HCT116 (cell line): ENCODE data around the gene MOB3C. TPM values are rescaled to one million over a fixed set of nuclear protein-coding genes. Genes with fewer than 3 reads are reported as not detected.

Source experiments
- ATAC-seq: fragments of 200-7000 bp; cut with Tn5 transposase; 2 replicates; pipeline ENCODE4 v1.9.1; 2020; ENCODE audit warnings: mild to moderate bottlenecking, moderate library complexity
- BruUV-seq: library from RNA; stranded (reverse); fragments of 400-500 nt; replicated peaks from 2 replicates; lab custom pipeline; 2021; lab: Mats Ljungman, UMichigan
- CTCF ChIA-PET: fragments of 300-600 bp; sonication (Branson Sonifier 250); formaldehyde crosslinking; loops from one replicate; lab custom pipeline; 2021; ENCODE audit warnings: antibody characterized with exemption; lab: Charles Lee
- POLR2A ChIA-PET: fragments of 300-600, 350-600 bp; sonication (Branson Sonifier 250); formaldehyde crosslinking; loops from one replicate; lab custom pipeline; 2021; ENCODE audit warnings: antibody characterized with exemption; lab: Charles Lee
- RAD21 ChIA-PET, 2 experiments: fragments of 300-600 bp; sonication (Branson Sonifier 250); formaldehyde crosslinking; loops; one replicate each; lab custom pipeline; 2023; ENCODE audit warnings: low total read pairs in 2 of 2; ENCODE audit not compliant: uncharacterized antibody in 2 of 2, unreplicated experiment in 2 of 2, low non-redundant PET in 1 of 2; lab: Charles Lee
- DNase-seq: peaks from one replicate; pipeline ENCODE4 v3.0.0-alpha.2; 2010; ENCODE audit warnings: low read depth, low spot score
- H2AFZ ChIP-seq: fragments of 200-600 bp; shearing (Covaris generic), sonication (generic); 2 replicates; pipeline ENCODE4 v1.6.1; 2017; ENCODE audit warnings: low read depth, mixed run types, mixed read lengths, antibody characterized with exemption, low read length; ENCODE audit not compliant: poor library complexity, severe bottlenecking
- H3K27ac ChIP-seq: 2 replicates; pipeline ENCODE4 v1.5.1; 2012; ENCODE audit warnings: low read depth, low read length
- H3K27me3 ChIP-seq: fragments of 200-600 bp; sonication (generic); 2 replicates; pipeline ENCODE4 v1.6.1; 2016; ENCODE audit warnings: mixed run types, low read length, mixed read lengths; ENCODE audit not compliant: insufficient read depth
- H3K36me3 ChIP-seq, 2 experiments: fragments of 200-500 bp in 1 of 2; fragments of 200-600 bp in 1 of 2; sonication (Bioruptor generic) in 1 of 2; sonication (generic) in 1 of 2; 2 replicates each; pipeline versions ENCODE4 v1.5.1 to v1.6.1; 2014 to 2016; ENCODE audit warnings: low read length in 2 of 2, inconsistent platforms in 1 of 2, mixed read lengths in 1 of 2, mixed run types in 1 of 2; ENCODE audit not compliant: insufficient read depth in 2 of 2, control insufficient read depth in 1 of 2
- H3K4me1 ChIP-seq, 2 experiments: fragments of 200-600 bp in 1 of 2; sonication (generic) in 1 of 2; 2 replicates each; pipeline versions ENCODE4 v1.5.1 to v1.6.1; 2012 to 2017; ENCODE audit warnings: low read length in 2 of 2, inconsistent platforms in 1 of 2, mild to moderate bottlenecking in 1 of 2, mixed read lengths in 1 of 2, mixed run types in 1 of 2, moderate library complexity in 1 of 2; ENCODE audit not compliant: insufficient read depth in 2 of 2, control insufficient read depth in 1 of 2
- H3K4me2 ChIP-seq: fragments of 200-600 bp; sonication (generic); 2 replicates; pipeline ENCODE4 v1.6.1; 2017; ENCODE audit warnings: mixed run types, low read length, mixed read lengths
- H3K4me3 ChIP-seq, 2 experiments: fragments of 200-600 bp in 1 of 2; sonication (generic) in 1 of 2; replicated peaks in 1 of 2; 2 replicates each; pipeline ENCODE4 v1.5.1; 2011 to 2016; ENCODE audit warnings: low read length in 2 of 2, control low read depth in 1 of 2, low read depth in 1 of 2, mild to moderate bottlenecking in 1 of 2, mixed read lengths in 1 of 2, mixed run types in 1 of 2
- H3K79me2 ChIP-seq: fragments of 200-600 bp; sonication (generic); 2 replicates; pipeline ENCODE4 v1.6.1; 2017; ENCODE audit warnings: mild to moderate bottlenecking, mixed run types, low read length, moderate library complexity, mixed read lengths; ENCODE audit not compliant: insufficient read depth
- H3K9ac ChIP-seq: fragments of 200-600 bp; sonication (generic); 2 replicates; pipeline ENCODE4 v1.6.1; 2016; ENCODE audit warnings: low read length, mixed read lengths
- H3K9me2 ChIP-seq: fragments of 200-600 bp; sonication (generic), shearing (Covaris generic); 2 replicates; pipeline ENCODE4 v1.6.1; 2017; ENCODE audit warnings: mixed run types, mild to moderate bottlenecking, moderate library complexity; ENCODE audit not compliant: insufficient read depth
- H3K9me3 ChIP-seq, 2 experiments: fragments of 200-500 bp in 1 of 2; fragments of 200-600 bp in 1 of 2; sonication (Bioruptor generic) in 1 of 2; sonication (generic) in 1 of 2; 2 replicates each; pipeline ENCODE4 v1.6.1; 2014 to 2017; ENCODE audit warnings: low read length in 2 of 2, mixed read lengths in 2 of 2, inconsistent platforms in 1 of 2, low read depth in 1 of 2, mild to moderate bottlenecking in 1 of 2, mixed run types in 1 of 2, moderate library complexity in 1 of 2; ENCODE audit not compliant: control insufficient read depth in 1 of 2, insufficient read depth in 1 of 2
- H4K20me1 ChIP-seq: fragments of 200-600 bp; sonication (generic), shearing (Covaris generic); 2 replicates; pipeline ENCODE4 v1.6.1; 2017; ENCODE audit warnings: mixed run types, mild to moderate bottlenecking, moderate library complexity; ENCODE audit not compliant: insufficient read depth
- ATF3 ChIP-seq: IDR thresholded peaks from 2 replicates; pipeline ENCODE4 v1.6.1; 2012
- CBX3 ChIP-seq: IDR thresholded peaks from 2 replicates; pipeline ENCODE4 v1.6.1; 2012; ENCODE audit warnings: low read depth
- EGR1 ChIP-seq: IDR thresholded peaks from 2 replicates; pipeline ENCODE4 v1.6.1; 2012; ENCODE audit warnings: low read depth
- EZH2phosphoT487 ChIP-seq: fragments of 200-600 bp; IDR thresholded peaks from 2 replicates; pipeline ENCODE4 v1.6.1; 2018; ENCODE audit warnings: antibody characterized with exemption, borderline replicate concordance
- FOSL1 ChIP-seq: IDR thresholded peaks from 2 replicates; pipeline ENCODE4 v1.6.1; 2012; ENCODE audit warnings: low read depth
- JUND ChIP-seq: IDR thresholded peaks from 2 replicates; pipeline ENCODE4 v1.6.1; 2012
- TCF7L2 ChIP-seq: IDR thresholded peaks from 2 replicates; pipeline ENCODE4 v1.7.0; 2011; ENCODE audit warnings: borderline replicate concordance, inconsistent platforms; ENCODE audit not compliant: insufficient read depth, insufficient read length; ENCODE audit errors: extremely low read depth
- ZBTB33 ChIP-seq: IDR thresholded peaks from 2 replicates; pipeline ENCODE4 v1.6.1; 2011; ENCODE audit warnings: mild to moderate bottlenecking, low read length, moderate library complexity; ENCODE audit not compliant: insufficient replicate concordance; ENCODE audit errors: extremely low read depth
- ZFX ChIP-seq: fragments of 450-650 bp; IDR thresholded peaks from 2 replicates; pipeline ENCODE4 v1.6.1; 2017
- intact Hi-C: fragments of 100-400 bp; cut with micrococcal nuclease; formaldehyde crosslinking; loops from 2 replicates; pipeline ENCODE4 v1.10.0; 2022
- total RNA-seq: library from RNA; stranded (reverse); gene quantifications from one replicate; pipeline ENCODE4 v1.2.1, GENCODE V29; 2021; ENCODE audit not compliant: unreplicated experiment

The MOB3C gene
- total RNA-seq, 1 experiment from 2014 or later = 5.5 TPM

- Histone ChIP-seq H3K9me2 (no peaks in the 10 kb centered on the region), H3K4me1 (peaks cover 0 to 6% of the 10 kb centered on the region in 2 experiments; a peak in 2 of 4 replicates), H2AFZ (no peak overlapping the region), H3K9ac (no peak overlapping the region), H3K4me2 (no peak overlapping the region), H3K27ac (no peak overlapping the region), H3K9me3 (no peaks in the 10 kb centered on the region), H3K79me2 (no peaks in the 10 kb centered on the region), H3K36me3 (peaks cover 3 to 22% of the 10 kb centered on the region in 2 experiments; a peak in 3 of 4 replicates), H3K27me3 (no peaks in the 10 kb centered on the region), H3K4me3 (no peak overlapping the region), H4K20me1 (no peaks in the 10 kb centered on the region)
- POLR2A ChIA-PET = no interaction called here
- CTCF ChIA-PET = no interaction called here
- no TSS peak for BruUV-seq
- RAD21 ChIA-PET = no interaction called here
- TF ChIP-seq JUND (no peak), ZBTB33 (no peak), EZH2phosphoT487 (no peak), CBX3 (no peak), ZFX (no peak), TCF7L2 (no peak), FOSL1 (no peak), ATF3 (no peak), EGR1 (no peak)
- ATAC-seq (no peak), DNase-seq (no peak)
- intact Hi-C loops = no loop called here
These were observed 31.0 kb upstream of the MOB3C start for GRCh38 chr1:46647611-46648010.
